Neural progenitor cell (in vitro differentiated cells): ENCODE results near the gene OR6M1.

Experiments used
- EZH2 ChIP-seq: fragments of 200-600 bp; sonication (generic); IDR thresholded peaks from 2 replicates; pipeline ENCODE4 v1.6.1; 2017; ENCODE audit warnings: antibody characterized with exemption, mild to moderate bottlenecking, moderate library complexity
- EZH2phosphoT487 ChIP-seq: fragments of 200-600 bp; sonication (generic); IDR thresholded peaks from 2 replicates; pipeline ENCODE4 v1.6.1; 2017; ENCODE audit warnings: antibody characterized with exemption
- TF ChIP-seq, protein P1 (sequence below): fragments of 200-600 bp; sonication (generic); IDR thresholded peaks from 2 replicates; pipeline ENCODE4 v1.5.1; 2017; ENCODE audit warnings: antibody characterized with exemption, mild to moderate bottlenecking

- TF ChIP-seq, protein P1, sequence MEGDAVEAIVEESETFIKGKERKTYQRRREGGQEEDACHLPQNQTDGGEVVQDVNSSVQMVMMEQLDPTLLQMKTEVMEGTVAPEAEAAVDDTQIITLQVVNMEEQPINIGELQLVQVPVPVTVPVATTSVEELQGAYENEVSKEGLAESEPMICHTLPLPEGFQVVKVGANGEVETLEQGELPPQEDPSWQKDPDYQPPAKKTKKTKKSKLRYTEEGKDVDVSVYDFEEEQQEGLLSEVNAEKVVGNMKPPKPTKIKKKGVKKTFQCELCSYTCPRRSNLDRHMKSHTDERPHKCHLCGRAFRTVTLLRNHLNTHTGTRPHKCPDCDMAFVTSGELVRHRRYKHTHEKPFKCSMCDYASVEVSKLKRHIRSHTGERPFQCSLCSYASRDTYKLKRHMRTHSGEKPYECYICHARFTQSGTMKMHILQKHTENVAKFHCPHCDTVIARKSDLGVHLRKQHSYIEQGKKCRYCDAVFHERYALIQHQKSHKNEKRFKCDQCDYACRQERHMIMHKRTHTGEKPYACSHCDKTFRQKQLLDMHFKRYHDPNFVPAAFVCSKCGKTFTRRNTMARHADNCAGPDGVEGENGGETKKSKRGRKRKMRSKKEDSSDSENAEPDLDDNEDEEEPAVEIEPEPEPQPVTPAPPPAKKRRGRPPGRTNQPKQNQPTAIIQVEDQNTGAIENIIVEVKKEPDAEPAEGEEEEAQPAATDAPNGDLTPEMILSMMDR = no peak
- TF ChIP-seq EZH2 (no peak), EZH2phosphoT487 (no peak)
Observed at GRCh38 chr11:123757976-123758375, 48.2 kb downstream of the OR6M1 start.
